Transverse colon (tissue), 4 donors: ENCODE measurements around the gene PES1. TPM values are rescaled to one million over a fixed set of nuclear protein-coding genes. Genes with fewer than 3 reads are reported as not detected.

Source experiments
- DNase-seq: peaks from one replicate; pipeline ENCODE4 v3.0.0-alpha.2; 2019
- H3K27ac ChIP-seq, 4 donors: fragments of 200-600 bp; sonication (generic); 2 replicates each; pipeline ENCODE4 v1.5.1; 2016 to 2018; ENCODE audit warnings: inconsistent platforms in 4 of 4
- H3K27me3 ChIP-seq: fragments of 200-600 bp; sonication (generic); 2 replicates; pipeline ENCODE4 v1.5.1; 2017; ENCODE audit warnings: inconsistent platforms
- H3K36me3 ChIP-seq, 4 donors: fragments of 200-600 bp; sonication (generic); 2 replicates each; pipeline ENCODE4 v1.5.1; 2017 to 2019; ENCODE audit warnings: inconsistent platforms in 4 of 4
- H3K4me1 ChIP-seq, 4 donors: fragments of 200-600 bp; sonication (generic); 2 replicates each; pipeline ENCODE4 v1.5.1; 2017 to 2020; ENCODE audit warnings: inconsistent platforms in 4 of 4
- H3K4me3 ChIP-seq, 4 donors: fragments of 200-600 bp; sonication (generic); 1 replicate in 1 of 4; 2 replicates in 3 of 4; pipeline versions ENCODE4 v1.5.1 to v1.6.1; 2017 to 2019; ENCODE audit warnings: inconsistent platforms in 4 of 4
- H3K9me3 ChIP-seq, 2 donors: fragments of 200-600 bp; sonication (generic); 2 replicates each; pipeline ENCODE4 v1.5.1; 2017 to 2019; ENCODE audit warnings: inconsistent platforms in 2 of 2
- EP300 ChIP-seq: sonication (generic); formaldehyde crosslinking; IDR thresholded peaks from one replicate; pipeline ENCODE4 v1.6.1; 2017; ENCODE audit warnings: antibody characterized with exemption, low read depth
- POLR2A ChIP-seq: fragments of 450-650 bp; IDR thresholded peaks from one replicate; pipeline ENCODE4 v1.6.1; 2016; ENCODE audit warnings: antibody characterized with exemption, mild to moderate bottlenecking, moderate library complexity
- POLR2AphosphoS5 ChIP-seq, 3 donors: sonication (generic); formaldehyde crosslinking; IDR thresholded peaks; one replicate each; pipeline ENCODE4 v1.6.1; 2016; ENCODE audit warnings: antibody characterized with exemption in 3 of 3
- WGBS, 2 donors: methylation state at CpG; one replicate each; pipeline ENCODE4 v1.1.5; 2018; ENCODE audit warnings: low coverage in 1 of 2; 5-methylcytosine and 5-hydroxymethylcytosine counted together
- in situ Hi-C, 4 donors: fragments of 200-750 bp; cut with MboI; loops; one replicate each; pipeline versions ENCODE4 v1.15.0 to v1.15.1; 2017; ENCODE audit warnings: low sequenced_read_pairs in 3 of 4, low pct_ligation_motif_present in 1 of 4, low pct_unique_long_range_greater_than_20kb in 1 of 4
- intact Hi-C: fragments of 100-400 bp; cut with DNase I; formaldehyde crosslinking; loops from one replicate; pipeline ENCODE4 v1.15.1; 2023; ENCODE audit warnings: low total_unique reads
- total RNA-seq, 4 donors: library from RNA; depleted of rRNA; stranded (reverse); fragments of >200 nt; gene quantifications; one replicate each; pipeline ENCODE4 v1.1.0, GENCODE V29; 2016
- TF ChIP-seq, protein P1 (sequence below), 5 experiments: fragments of 200-600 bp in 3 of 5; fragments of 450-650 bp in 2 of 5; sonication (generic) in 3 of 5; IDR thresholded peaks; 1 replicate in 2 of 5; 2 replicates in 3 of 5; pipeline ENCODE4 v1.5.1; 2016 to 2017; ENCODE audit warnings: antibody characterized with exemption in 5 of 5, inconsistent platforms in 3 of 5, mild to moderate bottlenecking in 2 of 5, moderate library complexity in 1 of 5

PES1 gene
- total RNA-seq, 4 donors from 2014 or later: 13.5 to 39.5 (median 30.6) TPM

DNA sequence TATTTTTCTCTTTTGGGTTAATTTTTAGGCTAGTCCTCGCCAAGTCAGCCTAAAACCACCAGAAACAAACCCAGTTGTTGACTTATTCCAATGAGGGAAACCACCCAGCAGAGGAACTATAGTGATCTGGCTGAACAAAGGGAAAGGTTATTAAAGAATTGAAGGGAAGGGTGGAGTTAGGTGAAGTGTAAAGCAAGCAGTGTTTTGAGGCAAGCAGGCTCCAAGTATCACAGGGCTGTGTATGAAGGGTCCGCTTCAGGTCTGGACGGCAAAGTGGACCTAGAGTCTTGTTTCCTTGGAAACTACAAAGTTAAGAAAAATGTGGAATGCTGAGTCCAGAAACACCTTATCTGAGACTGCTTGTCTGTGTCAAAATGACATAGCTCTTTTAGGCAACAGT, 12.1 kb upstream of the PES1 start:
- H3K27me3 ChIP-seq: no peaks in the 10 kb centered on the region
- TF ChIP-seq POLR2AphosphoS5 (IDR thresholded peaks at IDR 0.05) (no peak), POLR2A (no peak), EP300 (no peak)
- TF ChIP-seq, protein P1, sequence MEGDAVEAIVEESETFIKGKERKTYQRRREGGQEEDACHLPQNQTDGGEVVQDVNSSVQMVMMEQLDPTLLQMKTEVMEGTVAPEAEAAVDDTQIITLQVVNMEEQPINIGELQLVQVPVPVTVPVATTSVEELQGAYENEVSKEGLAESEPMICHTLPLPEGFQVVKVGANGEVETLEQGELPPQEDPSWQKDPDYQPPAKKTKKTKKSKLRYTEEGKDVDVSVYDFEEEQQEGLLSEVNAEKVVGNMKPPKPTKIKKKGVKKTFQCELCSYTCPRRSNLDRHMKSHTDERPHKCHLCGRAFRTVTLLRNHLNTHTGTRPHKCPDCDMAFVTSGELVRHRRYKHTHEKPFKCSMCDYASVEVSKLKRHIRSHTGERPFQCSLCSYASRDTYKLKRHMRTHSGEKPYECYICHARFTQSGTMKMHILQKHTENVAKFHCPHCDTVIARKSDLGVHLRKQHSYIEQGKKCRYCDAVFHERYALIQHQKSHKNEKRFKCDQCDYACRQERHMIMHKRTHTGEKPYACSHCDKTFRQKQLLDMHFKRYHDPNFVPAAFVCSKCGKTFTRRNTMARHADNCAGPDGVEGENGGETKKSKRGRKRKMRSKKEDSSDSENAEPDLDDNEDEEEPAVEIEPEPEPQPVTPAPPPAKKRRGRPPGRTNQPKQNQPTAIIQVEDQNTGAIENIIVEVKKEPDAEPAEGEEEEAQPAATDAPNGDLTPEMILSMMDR (IDR thresholded peaks at IDR 0.05): no peak
- H3K4me1 ChIP-seq: peaks cover 27 to 66% (median 42%) of the 10 kb centered on the region in 4 donors
- in situ Hi-C loops: no loop called here
- no peaks in the 10 kb centered on the region for H3K9me3 ChIP-seq
- no peak for DNase-seq
- no peak overlapping the region for H3K4me3 ChIP-seq
- intact Hi-C loops: no loop called here
- no peaks in the 10 kb centered on the region for H3K36me3 ChIP-seq
- peak overlapping the region in 3 of 4 donors; percentile 7 to 23 (median 15) for H3K27ac ChIP-seq
- WGBS, 2 donors: 33 to 50% methylated on average over 3 of the region's 3 CpGs

DNA sequence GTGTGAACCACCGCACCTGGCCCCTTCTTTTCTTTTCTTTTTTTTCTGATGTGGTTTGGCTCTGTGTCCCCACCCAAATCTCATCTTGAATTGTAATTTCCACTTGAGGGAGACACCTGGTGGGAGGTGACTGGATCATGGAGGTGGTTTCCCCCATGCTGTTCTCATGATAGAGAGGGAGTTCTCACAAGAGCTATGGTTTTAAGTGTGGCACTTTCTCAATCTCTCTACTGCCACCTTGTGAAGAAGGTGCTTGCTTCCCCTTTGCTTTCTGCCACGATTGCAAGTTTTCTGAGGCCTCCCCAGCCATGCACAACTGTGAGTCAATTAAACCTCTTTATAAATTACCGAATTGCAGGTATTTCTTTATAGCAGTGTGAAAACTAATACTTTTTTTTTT, 10.3 kb upstream of the PES1 start:
- Histone ChIP-seq H3K4me3 (no peak overlapping the region), H3K4me1 (peaks cover 10 to 48% (median 24%) of the 10 kb centered on the region in 4 donors), H3K27ac (peak overlapping the region in 3 of 4 donors; percentile 28 to 39 (median 32)), H3K27me3 (no peaks in the 10 kb centered on the region), H3K36me3 (no peaks in the 10 kb centered on the region), H3K9me3 (no peaks in the 10 kb centered on the region)
- DNase-seq: no peak
- intact Hi-C loops (no loop called here), in situ Hi-C loops (no loop called here)
- 30 to 49% methylated on average over 3 of the region's 3 CpGs for WGBS, 2 donors
- TF ChIP-seq, protein P1 (IDR thresholded peaks at IDR 0.05): peak in 4 of 5 experiments; percentile 39 to 57 (median 48)
- TF ChIP-seq POLR2AphosphoS5 (IDR thresholded peaks at IDR 0.05): no peak

DNA sequence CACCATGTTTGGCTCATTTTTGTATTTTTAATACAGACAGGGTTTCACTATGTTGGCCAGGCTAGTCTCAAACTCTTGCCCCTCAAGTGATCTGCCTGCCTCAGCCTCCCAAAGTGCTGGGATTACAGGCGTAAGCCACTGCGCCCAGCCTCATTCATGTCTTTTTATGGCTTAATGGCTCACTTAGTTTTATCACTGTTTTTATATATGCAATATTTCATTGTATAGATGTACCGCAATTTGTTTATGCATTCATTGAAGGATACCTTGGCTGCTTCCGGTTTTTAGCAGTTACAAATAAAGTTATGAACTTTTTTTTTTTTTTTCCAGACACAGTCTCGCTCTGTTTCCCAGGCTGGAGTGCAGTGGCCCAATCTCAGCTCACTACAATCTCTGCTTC, 9.8 kb upstream of the PES1 start:
- H3K27me3 ChIP-seq: no peaks in the 10 kb centered on the region
- in situ Hi-C loops: no loop called here
- no peaks in the 10 kb centered on the region for H3K9me3 ChIP-seq
- peak; percentile 27 for DNase-seq
- H3K4me1 ChIP-seq: peaks cover 10 to 47% (median 23%) of the 10 kb centered on the region in 4 donors
- intact Hi-C loops: no loop called here
- H3K36me3 ChIP-seq: no peaks in the 10 kb centered on the region
- H3K4me3 ChIP-seq: no peak overlapping the region
- TF ChIP-seq, protein P1 (IDR thresholded peaks at IDR 0.05): no peak
- no peak for TF ChIP-seq POLR2A
- no peak for TF ChIP-seq EP300
- TF ChIP-seq POLR2AphosphoS5 (IDR thresholded peaks at IDR 0.05): no peak
- peak overlapping the region in 3 of 4 donors; percentile 28 to 39 (median 32) for H3K27ac ChIP-seq
- WGBS, 2 donors: 42 to 54% methylated on average over 4 to 5 of the region's 5 CpGs

DNA sequence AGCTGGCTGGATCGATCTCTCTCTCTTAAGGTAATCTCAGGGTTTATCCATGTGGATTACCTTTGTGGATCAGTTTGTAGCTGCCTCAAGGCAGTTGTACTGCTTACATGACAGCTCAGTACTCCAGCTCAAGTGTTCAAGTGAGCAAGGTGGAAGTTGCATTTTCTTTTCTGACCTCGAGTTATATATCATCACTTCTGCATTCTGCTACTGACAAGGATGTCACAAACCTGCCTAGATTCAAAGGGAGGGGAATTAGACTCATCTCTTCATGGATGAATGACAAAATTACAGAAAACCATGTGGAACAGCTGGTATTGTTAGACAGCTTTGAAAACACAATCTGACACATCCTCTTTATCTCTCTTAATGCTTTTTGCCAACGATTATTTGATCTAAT, 9.2 kb upstream of the PES1 start:
- intact Hi-C loops: no loop called here
- H3K4me1 ChIP-seq: peaks cover 6 to 42% (median 18%) of the 10 kb centered on the region in 4 donors
- WGBS, 2 donors: 36 to 52% methylated on average over 3 of the region's 3 CpGs
- H3K36me3 ChIP-seq: no peaks in the 10 kb centered on the region
- no peak for DNase-seq
- no peak for TF ChIP-seq POLR2A
- TF ChIP-seq EP300: no peak
- H3K9me3 ChIP-seq: no peaks in the 10 kb centered on the region
- no peak overlapping the region for H3K27ac ChIP-seq
- no peaks in the 10 kb centered on the region for H3K27me3 ChIP-seq
- no peak overlapping the region for H3K4me3 ChIP-seq
- in situ Hi-C loops: no loop called here

DNA sequence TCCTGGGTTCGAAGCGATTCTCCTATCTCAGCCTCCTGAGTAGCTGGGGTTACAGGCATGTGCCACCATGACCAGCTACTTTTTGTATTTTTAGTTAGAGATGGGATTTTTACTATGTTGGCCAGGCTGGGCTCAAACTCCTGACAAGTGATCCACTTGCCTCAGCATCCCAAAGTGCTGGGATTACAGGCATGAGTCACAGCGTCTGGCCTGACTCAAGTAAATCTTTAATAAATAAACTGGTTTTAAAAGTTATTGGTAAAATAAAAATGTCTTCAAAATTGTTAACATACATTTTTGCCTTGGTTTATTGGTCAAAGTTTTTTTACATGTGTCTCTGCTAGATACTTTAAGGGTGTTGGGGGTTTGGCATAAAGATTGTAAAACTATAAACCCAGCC, 7.3 kb upstream of the PES1 start:
- H3K27ac ChIP-seq: no peak overlapping the region
- no peaks in the 10 kb centered on the region for H3K27me3 ChIP-seq
- no peaks in the 10 kb centered on the region for H3K9me3 ChIP-seq
- in situ Hi-C loops: no loop called here
- no peak for TF ChIP-seq POLR2A
- no peak for TF ChIP-seq POLR2AphosphoS5 (IDR thresholded peaks at IDR 0.05)
- TF ChIP-seq, protein P1 (IDR thresholded peaks at IDR 0.05): no peak
- no peak for TF ChIP-seq EP300
- H3K4me1 ChIP-seq: peaks cover 0 to 23% (median 11%) of the 10 kb centered on the region in 4 donors
- intact Hi-C loops: no loop called here
- H3K36me3 ChIP-seq: no peaks in the 10 kb centered on the region
- DNase-seq: no peak
- WGBS, 2 donors: 88% methylated on average over 3 of the region's 3 CpGs; no CpG with 5 or more reads in 1 of the 2 donors
- no peak overlapping the region for H3K4me3 ChIP-seq
